ENCODE measurements around the gene KLHL40. TPM values are rescaled to one million over a fixed set of nuclear protein-coding genes. Genes with fewer than 3 reads are reported as not detected.

KLHL40 gene
- polyA plus RNA-seq, 2 of the 4 experiments (the other 2 are of a cell fraction): not detected

- ATAC-seq: no peak
- Histone ChIP-seq H3K27ac (no peak overlapping the region), H3K4me1 (no peaks in the 10 kb centered on the region), H3K4me3 (no peak overlapping the region), H3K9me3 (no peaks in the 10 kb centered on the region), H3K4me2 (no peak overlapping the region)
- TF ChIP-seq EP300 (IDR thresholded peaks at IDR 0.05) (no peak), CHD2 (IDR thresholded peaks at IDR 0.05; ENCODE audit: low read length, partially characterized antibody) (no peak), CBX2 (IDR thresholded peaks at IDR 0.05; ENCODE audit: borderline replicate concordance, low read depth) (no peak), CEBPB (IDR thresholded peaks at IDR 0.05) (no peak), POLR2A (IDR thresholded peaks at IDR 0.05; ENCODE audit: low read length) (no peak), BCL3 (IDR thresholded peaks at IDR 0.05) (no peak), PBX3 (IDR thresholded peaks at IDR 0.05) (no peak), NR3C1 (IDR thresholded peaks at IDR 0.05) (no peak), JUNB (IDR thresholded peaks at IDR 0.05) (no peak), HES2 (IDR thresholded peaks at IDR 0.05) (no peak), RCOR1 (IDR thresholded peaks at IDR 0.05; ENCODE audit: low read depth, low read length) (no peak), GATA3 (IDR thresholded peaks at IDR 0.05; ENCODE audit: borderline replicate concordance) (no peak), RAD21 (conservative IDR thresholded peaks at IDR 0.05 in 1 of 2, IDR thresholded peaks at IDR 0.05 in 1 of 2) (no peak), JUN (IDR thresholded peaks at IDR 0.05) (no peak), TFCP2L1 (CRISPR knock-in tag; IDR thresholded peaks at IDR 0.05) (no peak), REST (IDR thresholded peaks at IDR 0.05) (no peak), ELK1 (IDR thresholded peaks at IDR 0.05; ENCODE audit: low read depth, low read length) (no peak), HEYL (CRISPR knock-in tag; IDR thresholded peaks at IDR 0.05) (no peak), MAZ (IDR thresholded peaks at IDR 0.05; ENCODE audit: borderline replicate concordance, low read depth, low read length) (no peak)
- ChIA-PET CTCF (no interaction called here), POLR2A (no interaction called here)
- 48% methylated on average over 6 of the region's 10 CpGs for WGBS (ENCODE audit: missing lambda C conversion rate)
- FAIRE-seq: no peak
- DNase-seq (ENCODE audit: low read depth in 1 of 2, low spot score in 1 of 2): no peak
These were observed 23.3 kb downstream of the KLHL40 start for GRCh38 chr3:42708611-42709151.

GRCh38 chr3:42709621-42710020 is 24.3 kb downstream of the KLHL40 start:
- WGBS (ENCODE audit: missing lambda C conversion rate): 80% methylated on average over 10 of the region's 10 CpGs
- ChIA-PET POLR2A (no interaction called here), CTCF (interaction anchor here (1.4 kb wide), 1 partner anchor 49 kb away, joined by 4 read pairs; no protein-coding TSS in a partner anchor)
- FAIRE-seq (no peak), DNase-seq (ENCODE audit: low read depth in 1 of 2, low spot score in 1 of 2) (no peak), ATAC-seq (no peak)
- Histone ChIP-seq H3K27ac (no peak overlapping the region), H3K4me3 (no peak overlapping the region), H3K9me3 (no peaks in the 10 kb centered on the region), H3K4me1 (no peaks in the 10 kb centered on the region), H3K4me2 (no peak overlapping the region)
- TF ChIP-seq PBX3 (IDR thresholded peaks at IDR 0.05) (no peak), CHD2 (IDR thresholded peaks at IDR 0.05; ENCODE audit: low read length, partially characterized antibody) (no peak), JUNB (IDR thresholded peaks at IDR 0.05) (no peak), BHLHE40 (IDR thresholded peaks at IDR 0.05; ENCODE audit: low read depth, low read length) (no peak), FOSB (CRISPR knock-in tag; IDR thresholded peaks at IDR 0.05) (no peak), MAZ (IDR thresholded peaks at IDR 0.05; ENCODE audit: borderline replicate concordance, low read depth, low read length) (no peak), TFCP2L1 (CRISPR knock-in tag; IDR thresholded peaks at IDR 0.05) (no peak), ZSCAN20 (CRISPR knock-in tag; IDR thresholded peaks at IDR 0.05) (no peak), KDM5A (IDR thresholded peaks at IDR 0.05) (no peak), KDM1A (IDR thresholded peaks at IDR 0.05; ENCODE audit: low read depth) (no peak), BCL3 (IDR thresholded peaks at IDR 0.05) (no peak), JUN (IDR thresholded peaks at IDR 0.05) (no peak), FOXS1 (CRISPR knock-in tag; IDR thresholded peaks at IDR 0.05) (no peak), MAFK (IDR thresholded peaks at IDR 0.05; ENCODE audit: partially characterized antibody) (no peak), GATA3 (IDR thresholded peaks at IDR 0.05; ENCODE audit: borderline replicate concordance) (no peak), USF2 (IDR thresholded peaks at IDR 0.05) (no peak)

Data from A549 (cell line).